Measurements from ENCODE around the gene PON3.

DNA sequence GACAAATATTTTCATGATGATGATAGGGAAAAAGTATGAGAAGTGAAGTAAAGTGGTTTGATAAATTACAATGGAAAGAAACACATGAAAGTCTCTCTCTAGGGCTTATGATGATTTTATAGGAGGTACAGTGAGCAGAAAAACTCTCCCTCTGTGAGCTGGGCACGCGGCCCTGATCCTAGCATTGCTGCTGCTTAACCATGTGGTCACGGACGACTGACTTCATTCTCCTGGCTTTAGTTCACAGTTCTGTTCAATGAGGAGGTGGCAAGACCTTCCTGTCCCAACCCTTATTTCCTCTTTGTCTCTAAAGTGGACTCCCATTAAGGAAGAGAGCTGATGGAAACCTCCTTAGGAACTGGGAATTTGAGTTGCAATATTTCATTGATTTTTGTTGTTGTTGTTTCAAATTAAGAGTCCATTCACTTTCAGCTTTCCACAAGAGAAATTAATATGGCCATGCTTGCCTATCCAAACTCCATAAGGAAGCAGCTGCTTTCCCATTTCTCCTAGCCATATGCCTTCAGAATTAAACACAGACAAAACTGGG, 8.2 kb upstream of the PON3 start:
- TF ChIP-seq EZH2 (IDR thresholded peaks at IDR 0.05; ENCODE audit: low read length, unreplicated experiment) (no peak), EZH2phosphoT487 (IDR thresholded peaks at IDR 0.05; ENCODE audit: borderline replicate concordance, low read length) (no peak)
- TF ChIP-seq, protein P1, sequence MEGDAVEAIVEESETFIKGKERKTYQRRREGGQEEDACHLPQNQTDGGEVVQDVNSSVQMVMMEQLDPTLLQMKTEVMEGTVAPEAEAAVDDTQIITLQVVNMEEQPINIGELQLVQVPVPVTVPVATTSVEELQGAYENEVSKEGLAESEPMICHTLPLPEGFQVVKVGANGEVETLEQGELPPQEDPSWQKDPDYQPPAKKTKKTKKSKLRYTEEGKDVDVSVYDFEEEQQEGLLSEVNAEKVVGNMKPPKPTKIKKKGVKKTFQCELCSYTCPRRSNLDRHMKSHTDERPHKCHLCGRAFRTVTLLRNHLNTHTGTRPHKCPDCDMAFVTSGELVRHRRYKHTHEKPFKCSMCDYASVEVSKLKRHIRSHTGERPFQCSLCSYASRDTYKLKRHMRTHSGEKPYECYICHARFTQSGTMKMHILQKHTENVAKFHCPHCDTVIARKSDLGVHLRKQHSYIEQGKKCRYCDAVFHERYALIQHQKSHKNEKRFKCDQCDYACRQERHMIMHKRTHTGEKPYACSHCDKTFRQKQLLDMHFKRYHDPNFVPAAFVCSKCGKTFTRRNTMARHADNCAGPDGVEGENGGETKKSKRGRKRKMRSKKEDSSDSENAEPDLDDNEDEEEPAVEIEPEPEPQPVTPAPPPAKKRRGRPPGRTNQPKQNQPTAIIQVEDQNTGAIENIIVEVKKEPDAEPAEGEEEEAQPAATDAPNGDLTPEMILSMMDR (conservative IDR thresholded peaks at IDR 0.05; ENCODE audit: low read depth, low read length) = no peak
